Measurements from ENCODE around the gene SMARCB1. TPM values are rescaled to one million over a fixed set of nuclear protein-coding genes. Genes with fewer than 3 reads are reported as not detected.

Gene SMARCB1
- total and polyA plus RNA-seq, 2 donors (not counting 1 experiment from before 2014, with no cell fraction given): 179 to 190 TPM

DNA sequence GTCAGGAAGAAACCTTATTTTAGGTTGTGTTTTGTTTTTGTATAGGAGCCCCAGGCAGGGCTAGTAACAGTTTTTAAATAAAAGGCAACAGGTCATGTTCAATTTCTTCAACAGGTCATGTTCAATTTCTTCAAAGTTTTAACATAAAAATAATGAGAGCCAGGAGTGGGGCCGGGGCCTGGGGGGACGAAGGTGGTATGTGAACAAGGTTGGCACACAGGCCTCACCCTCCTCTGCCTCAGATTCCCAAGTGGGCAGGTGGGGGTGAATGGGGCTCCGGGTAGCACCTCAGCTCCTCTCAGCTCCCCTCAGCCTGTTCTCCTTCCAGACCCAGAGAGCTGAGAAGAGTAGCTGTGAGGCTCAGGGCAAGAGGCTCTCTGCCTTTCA, 47.6 kb downstream of the SMARCB1 start:
- Histone ChIP-seq H3K79me2 (ENCODE audit: control insufficient read depth, insufficient read depth, low read length) (peaks cover 41% of the 10 kb centered on the region), H3K4me3 (ENCODE audit: control extremely low read depth in 1 of 5, extremely low read depth in 1 of 5, insufficient read depth in 1 of 5, low read depth in 2 of 5, low read length in 4 of 5) (no peak overlapping the region), H3K9ac (ENCODE audit: low read length) (no peak overlapping the region), H3K36me3 (replicated peaks in 1 of 2; ENCODE audit: control extremely low read depth in 1 of 2, control insufficient read depth in 1 of 2, extremely low read depth in 1 of 2, insufficient read depth in 2 of 2, low read length in 1 of 2) (peaks cover 0 to 69% of the 10 kb centered on the region in 2 experiments), H3K4me1 (ENCODE audit: control insufficient read depth in 2 of 2, insufficient read depth in 2 of 2, low read length in 2 of 2) (peaks cover 32 to 45% of the 10 kb centered on the region in 2 donors), H3K27ac (ENCODE audit: low read length in 2 of 2) (peak overlapping the region in 1 of 2 donors; percentile 98), H3K27me3 (replicated peaks in 1 of 4; ENCODE audit: control extremely low read depth in 1 of 4, control insufficient read depth in 3 of 4, insufficient read depth in 4 of 4, low read length in 3 of 4) (no peaks in the 10 kb centered on the region), H4K20me1 (ENCODE audit: control insufficient read depth, insufficient read depth, low read length, poor library complexity, severe bottlenecking) (peaks cover 43% of the 10 kb centered on the region), H3K9me3 (ENCODE audit: control extremely low read depth in 1 of 3, control insufficient read depth in 2 of 3, insufficient read depth in 1 of 3, low read length in 2 of 3) (no peaks in the 10 kb centered on the region), H2AFZ (ENCODE audit: insufficient read depth, low read depth, low read length, poor library complexity, severe bottlenecking) (no peak overlapping the region), H3K4me2 (replicated peaks; ENCODE audit: low read depth, low read length, poor library complexity, severe bottlenecking) (no peak overlapping the region)
- TF ChIP-seq EZH2 (IDR thresholded peaks at IDR 0.05; ENCODE audit: borderline replicate concordance, insufficient read depth, low read depth, low read length, poor library complexity, severe bottlenecking): no peak
- TF ChIP-seq, protein P1, sequence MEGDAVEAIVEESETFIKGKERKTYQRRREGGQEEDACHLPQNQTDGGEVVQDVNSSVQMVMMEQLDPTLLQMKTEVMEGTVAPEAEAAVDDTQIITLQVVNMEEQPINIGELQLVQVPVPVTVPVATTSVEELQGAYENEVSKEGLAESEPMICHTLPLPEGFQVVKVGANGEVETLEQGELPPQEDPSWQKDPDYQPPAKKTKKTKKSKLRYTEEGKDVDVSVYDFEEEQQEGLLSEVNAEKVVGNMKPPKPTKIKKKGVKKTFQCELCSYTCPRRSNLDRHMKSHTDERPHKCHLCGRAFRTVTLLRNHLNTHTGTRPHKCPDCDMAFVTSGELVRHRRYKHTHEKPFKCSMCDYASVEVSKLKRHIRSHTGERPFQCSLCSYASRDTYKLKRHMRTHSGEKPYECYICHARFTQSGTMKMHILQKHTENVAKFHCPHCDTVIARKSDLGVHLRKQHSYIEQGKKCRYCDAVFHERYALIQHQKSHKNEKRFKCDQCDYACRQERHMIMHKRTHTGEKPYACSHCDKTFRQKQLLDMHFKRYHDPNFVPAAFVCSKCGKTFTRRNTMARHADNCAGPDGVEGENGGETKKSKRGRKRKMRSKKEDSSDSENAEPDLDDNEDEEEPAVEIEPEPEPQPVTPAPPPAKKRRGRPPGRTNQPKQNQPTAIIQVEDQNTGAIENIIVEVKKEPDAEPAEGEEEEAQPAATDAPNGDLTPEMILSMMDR (IDR thresholded peaks at IDR 0.05): no peak
- H3K4me1 Mint-ChIP-seq: peaks cover 58% of the 10 kb centered on the region
- peak; percentile 8 for DNase-seq
- no peak overlapping the region for H3K4me3 Mint-ChIP-seq
- no peaks in the 10 kb centered on the region for H3K9me3 Mint-ChIP-seq (ENCODE audit: insufficient read depth)
- WGBS (ENCODE audit: insufficient coverage): 100% methylated on average over 1 of the region's 3 CpGs
- CTCF ChIA-PET: interaction anchor here (0.5 to 1.5 kb wide), 5 partner anchors 8 to 82 kb away, joined by 3 to 5 read pairs (median 4); no protein-coding TSS in a partner anchor
- H3K27ac Mint-ChIP-seq: peak overlapping the region; percentile 32
- H3K27me3 Mint-ChIP-seq: no peaks in the 10 kb centered on the region
- no peak for ATAC-seq (ENCODE audit: low read depth)
- POLR2A ChIA-PET: interaction anchor here (0.6 to 2.4 kb wide), 3 partner anchors 8 to 14 kb away, joined by 4 to 12 read pairs (median 4); no protein-coding TSS in a partner anchor
- intact Hi-C loops (cut with micrococcal nuclease): loop anchor here (10.0 kb wide), 1 partner anchor 600 kb away; no protein-coding TSS in a partner anchor

DNA sequence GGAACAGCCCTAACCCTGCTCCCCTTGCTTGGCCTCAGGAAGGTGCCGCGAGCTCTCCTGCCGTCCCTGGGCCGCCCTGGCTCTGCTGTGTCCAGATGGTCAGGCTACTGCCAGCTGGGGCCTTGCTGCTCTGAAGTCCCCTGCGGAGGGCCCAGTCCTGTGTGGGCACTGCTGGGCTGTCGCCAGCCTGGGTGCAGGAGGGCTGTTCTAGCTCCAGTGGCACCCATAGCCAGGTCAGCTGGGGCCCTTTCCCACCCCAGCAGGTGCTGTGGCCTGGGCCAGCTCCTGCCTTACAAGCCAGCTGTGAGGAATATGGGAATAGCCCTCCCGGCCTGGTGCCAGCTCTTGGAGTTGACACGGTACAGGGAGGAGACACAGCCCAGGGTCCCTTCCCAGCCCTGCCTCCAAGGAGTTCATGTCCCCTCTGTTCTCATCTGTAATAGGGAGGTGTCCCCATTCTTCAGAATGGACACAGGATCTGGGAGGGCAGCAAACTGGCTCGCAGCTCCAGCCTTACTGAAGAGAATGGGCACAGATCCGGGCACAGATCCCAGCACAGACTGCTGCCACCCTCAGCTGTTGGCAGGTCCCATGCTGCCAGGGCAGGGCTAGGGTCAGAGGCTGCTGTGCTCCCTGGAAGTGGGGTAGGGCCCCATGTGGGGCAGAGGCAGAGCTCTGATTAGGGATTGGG, 48.2 kb downstream of the SMARCB1 start:
- Histone ChIP-seq H3K36me3 (replicated peaks in 1 of 2; ENCODE audit: control extremely low read depth in 1 of 2, control insufficient read depth in 1 of 2, extremely low read depth in 1 of 2, insufficient read depth in 2 of 2, low read length in 1 of 2) (peaks cover 0 to 66% of the 10 kb centered on the region in 2 experiments), H3K9me3 (ENCODE audit: control extremely low read depth in 1 of 3, control insufficient read depth in 2 of 3, insufficient read depth in 1 of 3, low read length in 2 of 3) (no peaks in the 10 kb centered on the region), H3K79me2 (ENCODE audit: control insufficient read depth, insufficient read depth, low read length) (peaks cover 41% of the 10 kb centered on the region), H3K9ac (ENCODE audit: low read length) (no peak overlapping the region), H3K4me3 (ENCODE audit: control extremely low read depth in 1 of 5, extremely low read depth in 1 of 5, insufficient read depth in 1 of 5, low read depth in 2 of 5, low read length in 4 of 5) (no peak overlapping the region), H3K4me1 (ENCODE audit: control insufficient read depth in 2 of 2, insufficient read depth in 2 of 2, low read length in 2 of 2) (peaks cover 35 to 45% of the 10 kb centered on the region in 2 donors), H2AFZ (ENCODE audit: insufficient read depth, low read depth, low read length, poor library complexity, severe bottlenecking) (no peak overlapping the region), H4K20me1 (ENCODE audit: control insufficient read depth, insufficient read depth, low read length, poor library complexity, severe bottlenecking) (peaks cover 42% of the 10 kb centered on the region), H3K4me2 (replicated peaks; ENCODE audit: low read depth, low read length, poor library complexity, severe bottlenecking) (no peak overlapping the region), H3K27me3 (replicated peaks in 1 of 4; ENCODE audit: control extremely low read depth in 1 of 4, control insufficient read depth in 3 of 4, insufficient read depth in 4 of 4, low read length in 3 of 4) (no peaks in the 10 kb centered on the region), H3K27ac (ENCODE audit: low read length in 2 of 2) (peak overlapping the region in 1 of 2 donors; percentile 98)
- H3K27ac Mint-ChIP-seq: peak overlapping the region; percentile 99
- POLR2A ChIA-PET: interaction anchor here (0.6 to 2.4 kb wide), 3 partner anchors 9 to 14 kb away, joined by 4 to 12 read pairs (median 4); no protein-coding TSS in a partner anchor
- intact Hi-C loops (cut with micrococcal nuclease): loop anchor here (10.0 kb wide), 1 partner anchor 600 kb away; no protein-coding TSS in a partner anchor
- CTCF ChIA-PET: interaction anchor here (0.7 to 1.5 kb wide), 6 partner anchors 9 to 82 kb away, joined by 3 to 6 read pairs (median 4); no protein-coding TSS in a partner anchor
- no peaks in the 10 kb centered on the region for H3K27me3 Mint-ChIP-seq
- ATAC-seq (ENCODE audit: low read depth) (no peak), DNase-seq (no peak)
- TF ChIP-seq EZH2 (IDR thresholded peaks at IDR 0.05; ENCODE audit: borderline replicate concordance, insufficient read depth, low read depth, low read length, poor library complexity, severe bottlenecking): no peak
- TF ChIP-seq, protein P1 (IDR thresholded peaks at IDR 0.05): no peak
- WGBS (ENCODE audit: insufficient coverage): over 99% methylated on average over 10 of the region's 10 CpGs
- no peaks in the 10 kb centered on the region for H3K9me3 Mint-ChIP-seq (ENCODE audit: insufficient read depth)
- H3K4me3 Mint-ChIP-seq: no peak overlapping the region
- H3K4me1 Mint-ChIP-seq: peaks cover 57% of the 10 kb centered on the region
